A549 (cell line): ENCODE measurements around the gene ACKR2.

ENCODE experiments used
- CTCF ChIP-seq: fragments of >200 bp; sonication (Bioruptor Twin); formaldehyde crosslinking; IDR thresholded peaks from 3 replicates; pipeline ENCODE4 v1.5.1; 2016
- EP300 ChIP-seq, 2 experiments: fragments of >200 bp; sonication (Bioruptor Twin); formaldehyde crosslinking; IDR thresholded peaks; 2 replicates in 1 of 2; 3 replicates in 1 of 2; pipeline ENCODE4 v1.6.1; 2016 to 2017
- MAX ChIP-seq: IDR thresholded peaks from 2 replicates; pipeline ENCODE4 v1.6.1; 2012
- POLR2A ChIP-seq: IDR thresholded peaks from 2 replicates; pipeline ENCODE4 v1.6.1; 2012; ENCODE audit warnings: mild to moderate bottlenecking, low read length
- RAD21 ChIP-seq, 2 experiments: fragments of >200 bp in 1 of 2; sonication (Bioruptor Twin) in 1 of 2; formaldehyde crosslinking in 1 of 2; IDR thresholded peaks in 1 of 2; conservative IDR thresholded peaks in 1 of 2; 2 replicates in 1 of 2; 3 replicates in 1 of 2; pipeline ENCODE4 v1.6.1; 2012 to 2018; ENCODE audit warnings: inconsistent platforms in 1 of 2
- RCOR1 ChIP-seq: fragments of 150-350 bp; IDR thresholded peaks from 2 replicates; pipeline ENCODE4 v1.6.1; 2014; ENCODE audit warnings: antibody characterized with exemption, low read length, low read depth
- REST ChIP-seq: fragments of 200-600 bp; sonication (generic); IDR thresholded peaks from 2 replicates; pipeline ENCODE4 v1.6.1; 2016; ENCODE audit warnings: antibody characterized with exemption, mild to moderate bottlenecking, moderate library complexity
- TF ChIP-seq, protein P1 (sequence below): fragments of 150-350 bp; IDR thresholded peaks from 2 replicates; pipeline ENCODE4 v1.6.1; 2014; ENCODE audit warnings: low read depth, mild to moderate bottlenecking, low read length

DNA sequence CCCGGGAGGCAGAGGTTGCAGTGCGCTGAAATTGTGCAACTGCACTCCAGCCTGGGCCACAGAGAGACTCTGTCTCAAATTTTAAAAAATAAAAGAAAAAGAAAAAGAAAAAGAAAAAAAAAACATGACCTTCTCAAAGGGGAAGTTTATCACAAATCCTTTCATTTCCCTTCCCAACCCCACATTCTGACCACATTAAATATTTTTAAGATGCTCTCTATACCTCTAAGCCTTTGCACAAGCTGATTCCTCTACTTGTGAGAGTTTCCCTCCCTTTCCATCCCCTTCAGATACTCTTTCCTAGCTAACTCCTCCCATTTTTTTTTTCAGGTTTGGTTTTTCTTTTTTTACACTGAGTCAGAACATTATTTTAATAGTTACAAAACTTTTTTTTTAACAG is 9.0 kb upstream of the ACKR2 start:
- TF ChIP-seq EP300 (IDR thresholded peaks at IDR 0.05) (no peak), CTCF (no peak), POLR2A (no peak), RCOR1 (no peak), RAD21 (conservative IDR thresholded peaks at IDR 0.05 in 1 of 2, IDR thresholded peaks at IDR 0.05 in 1 of 2) (no peak), MAX (no peak), REST (no peak)
- TF ChIP-seq, protein P1, sequence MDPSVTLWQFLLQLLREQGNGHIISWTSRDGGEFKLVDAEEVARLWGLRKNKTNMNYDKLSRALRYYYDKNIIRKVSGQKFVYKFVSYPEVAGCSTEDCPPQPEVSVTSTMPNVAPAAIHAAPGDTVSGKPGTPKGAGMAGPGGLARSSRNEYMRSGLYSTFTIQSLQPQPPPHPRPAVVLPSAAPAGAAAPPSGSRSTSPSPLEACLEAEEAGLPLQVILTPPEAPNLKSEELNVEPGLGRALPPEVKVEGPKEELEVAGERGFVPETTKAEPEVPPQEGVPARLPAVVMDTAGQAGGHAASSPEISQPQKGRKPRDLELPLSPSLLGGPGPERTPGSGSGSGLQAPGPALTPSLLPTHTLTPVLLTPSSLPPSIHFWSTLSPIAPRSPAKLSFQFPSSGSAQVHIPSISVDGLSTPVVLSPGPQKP, result no peak
